NOMO-1 (cell line): ENCODE measurements around the gene SOX21.

Experiments used
- DNase-seq, 2 experiments: peaks; one replicate each; lab custom pipeline; 2025; ENCODE audit not compliant: unreplicated experiment in 2 of 2; lab: John Stamatoyannopoulos, UW

The SOX21 gene

GRCh38 chr13:94709001-94709834 lies 3.1 kb downstream of the SOX21 start:
- no peak for DNase-seq

GRCh38 chr13:94708031-94708859 lies 4.1 kb downstream of the SOX21 start:
- DNase-seq = no peak

- DNase-seq = no peak
Observed at GRCh38 chr13:94707400-94708021, 4.8 kb downstream of the SOX21 start.

GRCh38 chr13:94706843-94707399 lies 5.4 kb downstream of the SOX21 start:
- DNase-seq = no peak

- DNase-seq = no peak
Observed at GRCh38 chr13:94706101-94706842, 6.1 kb downstream of the SOX21 start.

- DNase-seq = no peak
Observed at GRCh38 chr13:94705081-94706030, 7.0 kb downstream of the SOX21 start.

GRCh38 chr13:94704377-94705080 lies 7.8 kb downstream of the SOX21 start:
- DNase-seq = no peak

- no peak for DNase-seq
Observed at GRCh38 chr13:94703721-94704314, 8.5 kb downstream of the SOX21 start.

GRCh38 chr13:94703271-94703670 lies 9.1 kb downstream of the SOX21 start:
- no peak for DNase-seq

- DNase-seq = no peak
Observed at GRCh38 chr13:94702181-94703041, 9.9 kb downstream of the SOX21 start.

- no peak for DNase-seq
Observed at GRCh38 chr13:94701313-94702180, 10.8 kb downstream of the SOX21 start.

- DNase-seq = no peak
Observed at GRCh38 chr13:94700536-94700935, 11.8 kb downstream of the SOX21 start.

GRCh38 chr13:94700051-94700535 lies 12.3 kb downstream of the SOX21 start:
- DNase-seq = no peak

- DNase-seq = no peak
Observed at GRCh38 chr13:94696171-94696570, 16.2 kb downstream of the SOX21 start.

- no peak for DNase-seq
Observed at GRCh38 chr13:94692030-94692429, 20.3 kb downstream of the SOX21 start.

GRCh38 chr13:94683409-94683808 lies 28.9 kb downstream of the SOX21 start:
- DNase-seq = no peak
